ENCODE results near the gene ATP6V0E2.

- peak in 2 of 4 donors; percentile 6 to 31 for TF ChIP-seq CTCF (IDR thresholded peaks at IDR 0.05)
- TF ChIP-seq POLR2A (IDR thresholded peaks at IDR 0.05): no peak
Observed at GRCh38 chr7:149860821-149861727, 12.7 kb upstream of the ATP6V0E2 start.

Data from right lobe of liver (tissue), 4 donors.